ENCODE measurements around the gene PTPRS. TPM values are rescaled to one million over a fixed set of nuclear protein-coding genes. Genes with fewer than 3 reads are reported as not detected.
A peak's percentile ranks its signal among the peaks of the same experiment; 100 is the strongest.
"Not testable (repeated sequence)": the region's sequence is repeated elsewhere in the genome, so short reads cannot be mapped to it uniquely, and the experiment has no call there.

Gene PTPRS
- total RNA-seq, 1 donor, result 193 TPM

DNA sequence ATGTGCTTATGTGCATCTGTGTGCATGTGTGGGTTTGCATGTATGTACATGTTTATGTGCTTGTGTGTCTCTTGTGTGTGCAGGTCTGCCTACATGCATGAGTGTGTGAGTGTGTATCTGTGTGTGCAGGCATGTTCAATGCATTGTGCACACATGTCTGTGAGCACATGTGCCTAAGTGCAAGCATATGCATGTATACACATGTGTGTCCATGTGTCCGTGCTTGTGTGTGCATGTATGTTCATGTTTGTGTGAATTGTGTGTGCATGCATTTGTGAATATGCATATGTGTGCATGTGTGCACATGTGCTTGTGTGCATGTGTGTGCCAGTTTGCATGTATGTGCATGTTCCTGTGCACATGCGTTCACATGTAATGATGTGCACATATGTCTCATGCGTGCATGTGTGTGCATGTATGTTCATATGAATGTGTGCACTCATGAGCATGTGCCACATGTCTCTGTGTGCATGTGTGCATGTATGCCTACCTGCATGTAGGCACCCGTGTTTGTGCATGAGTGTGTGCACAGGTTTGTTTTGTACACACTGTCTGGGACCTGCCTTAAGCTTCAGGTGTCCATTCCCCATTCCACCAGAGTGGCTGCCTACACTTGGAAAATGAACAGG lies 32.1 kb upstream of the PTPRS start:
- no peak overlapping the region for H3K4me3 ChIP-seq (ENCODE audit: low read depth, low read length)
- TF ChIP-seq CTCF (IDR thresholded peaks at IDR 0.05; ENCODE audit: insufficient read depth, low read length), result no peak
- no peak for DNase-seq (ENCODE audit: low read depth)

DNA sequence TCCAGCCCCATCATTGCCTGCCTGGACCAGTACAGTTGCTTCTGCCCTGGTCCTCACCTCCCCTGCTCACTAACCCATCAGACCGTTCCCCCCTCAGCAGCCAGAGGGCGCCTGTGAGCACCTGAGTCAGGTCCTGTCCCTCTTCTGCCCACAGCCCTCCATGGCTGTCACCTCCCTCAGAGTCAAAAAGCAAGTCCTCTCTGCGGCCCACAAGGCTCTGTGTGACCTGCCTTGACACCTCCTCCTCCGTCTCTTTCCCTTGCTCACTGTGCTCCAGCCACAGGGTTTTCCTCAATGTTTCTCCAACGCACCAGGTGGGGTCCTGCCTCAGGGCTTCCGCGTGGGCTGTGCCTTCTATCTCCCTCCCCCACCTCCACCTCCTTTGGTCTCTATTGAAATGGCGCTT lies 29.4 kb upstream of the PTPRS start:
- DNase-seq (ENCODE audit: low read depth), result no peak
- peak; percentile 63 for TF ChIP-seq CTCF (IDR thresholded peaks at IDR 0.05; ENCODE audit: insufficient read depth, low read length)
- no peak overlapping the region for H3K4me3 ChIP-seq (ENCODE audit: low read depth, low read length)

DNA sequence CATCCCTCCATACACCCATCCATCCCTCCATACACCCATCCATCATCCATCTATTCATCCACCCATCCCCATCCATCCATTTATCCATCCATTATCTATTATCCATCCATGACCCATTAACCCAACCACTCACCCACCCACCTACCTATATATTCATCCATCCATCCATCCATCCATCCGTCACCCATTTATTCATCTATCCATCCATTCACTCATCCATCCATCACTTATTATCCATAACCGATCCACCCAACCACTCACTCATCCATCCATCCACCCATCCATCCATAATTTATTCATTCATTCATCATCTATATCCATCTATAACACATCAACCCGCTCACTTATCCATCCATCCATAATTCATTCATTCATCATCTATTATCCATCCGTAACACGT lies 28.7 kb upstream of the PTPRS start:
- DNase-seq (ENCODE audit: low read depth), result no peak
- no peak for TF ChIP-seq CTCF (IDR thresholded peaks at IDR 0.05; ENCODE audit: insufficient read depth, low read length)
- no peak overlapping the region for H3K4me3 ChIP-seq (ENCODE audit: low read depth, low read length)

DNA sequence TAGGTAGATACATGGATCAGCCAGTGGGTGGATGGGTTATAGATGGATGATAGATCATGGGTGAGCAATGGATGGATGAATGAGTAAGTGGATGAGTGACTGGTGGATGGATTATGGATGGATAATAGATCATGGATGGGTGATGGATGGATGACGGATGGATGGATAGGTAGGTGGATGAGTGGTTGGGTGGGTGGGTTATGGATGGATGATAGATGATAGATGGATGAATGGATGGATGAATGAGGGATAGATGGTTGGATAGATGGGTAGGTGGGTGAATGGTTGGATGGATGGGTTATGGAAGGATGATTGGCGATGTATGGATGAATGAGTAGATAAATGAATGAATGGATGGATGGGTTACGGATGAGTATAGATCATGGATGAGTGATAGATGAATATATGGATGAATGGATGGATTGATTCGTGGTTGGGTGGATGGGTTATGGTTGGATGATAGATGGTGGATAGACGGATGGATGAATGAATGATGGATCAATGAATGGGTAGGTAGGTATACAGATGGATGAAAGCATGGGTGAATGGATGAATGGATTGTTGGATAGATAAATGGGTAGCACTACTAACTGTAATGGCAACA lies 27.0 kb upstream of the PTPRS start:
- no peak for DNase-seq (ENCODE audit: low read depth)
- no peak for TF ChIP-seq CTCF (IDR thresholded peaks at IDR 0.05; ENCODE audit: insufficient read depth, low read length)
- no peak overlapping the region for H3K4me3 ChIP-seq (ENCODE audit: low read depth, low read length)

DNA sequence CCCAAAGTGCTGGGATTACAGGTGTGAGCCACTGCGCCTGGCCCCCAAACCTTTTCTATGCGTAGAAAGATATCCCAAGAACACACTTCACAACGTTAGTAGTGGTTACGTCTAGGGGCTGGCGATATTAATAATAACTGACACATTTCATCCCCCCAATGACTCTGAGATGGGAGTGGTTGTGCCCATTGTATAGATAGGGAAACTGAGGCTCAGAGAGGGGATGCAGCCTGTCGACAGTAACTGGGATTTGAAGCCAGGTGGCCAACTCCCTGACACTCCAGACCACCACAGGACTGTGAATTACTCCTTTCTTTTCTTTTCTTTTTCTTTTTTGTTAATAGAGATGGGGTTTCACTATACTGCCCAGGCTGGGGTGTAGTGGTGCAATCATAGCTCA lies 25.3 kb upstream of the PTPRS start:
- H3K4me3 ChIP-seq (ENCODE audit: low read depth, low read length), result no peak overlapping the region
- DNase-seq (ENCODE audit: low read depth), result no peak
- TF ChIP-seq CTCF (IDR thresholded peaks at IDR 0.05; ENCODE audit: insufficient read depth, low read length), result no peak

- no peak for DNase-seq (ENCODE audit: low read depth)
- no peak for TF ChIP-seq CTCF (IDR thresholded peaks at IDR 0.05; ENCODE audit: insufficient read depth, low read length)
- H3K4me3 ChIP-seq (ENCODE audit: low read depth, low read length), result no peak overlapping the region
Measured at GRCh38 chr19:5364674-5365073, 24.1 kb upstream of the PTPRS start.

DNA sequence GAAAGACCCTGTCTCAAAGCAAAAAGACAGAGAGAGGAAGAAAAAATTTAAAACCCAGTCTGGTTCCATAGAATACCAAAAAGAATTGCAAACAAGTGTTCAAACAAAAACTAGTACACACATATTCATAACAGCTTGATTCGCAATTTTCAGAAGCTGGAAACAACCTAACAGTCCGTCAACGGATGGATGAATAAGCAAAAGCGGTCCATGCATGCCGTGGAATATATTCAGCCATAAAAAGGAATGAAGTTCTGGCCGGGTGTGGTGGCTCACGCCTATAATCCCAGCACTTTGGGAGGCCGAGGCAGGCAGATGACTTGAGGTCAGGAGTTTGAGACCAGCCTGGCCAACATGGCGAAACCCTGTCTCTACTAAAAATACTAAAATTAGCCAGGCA lies 21.2 kb upstream of the PTPRS start:
- not testable (repeated sequence) for H3K4me3 ChIP-seq (ENCODE audit: low read depth, low read length); DNase-seq (ENCODE audit: low read depth)

All from fibroblast of the aortic adventitia (primary cell).